ENCODE data around the gene BAIAP2L1. TPM values are rescaled to one million over a fixed set of nuclear protein-coding genes. Genes with fewer than 3 reads are reported as not detected.
"Not testable (repeated sequence)": the region's sequence is repeated elsewhere in the genome, so short reads cannot be mapped to it uniquely, and the experiment has no call there.

The BAIAP2L1 gene
- polyA plus RNA-seq, 4 donors: 2.3 to 15.6 (median 14.0) TPM

DNA sequence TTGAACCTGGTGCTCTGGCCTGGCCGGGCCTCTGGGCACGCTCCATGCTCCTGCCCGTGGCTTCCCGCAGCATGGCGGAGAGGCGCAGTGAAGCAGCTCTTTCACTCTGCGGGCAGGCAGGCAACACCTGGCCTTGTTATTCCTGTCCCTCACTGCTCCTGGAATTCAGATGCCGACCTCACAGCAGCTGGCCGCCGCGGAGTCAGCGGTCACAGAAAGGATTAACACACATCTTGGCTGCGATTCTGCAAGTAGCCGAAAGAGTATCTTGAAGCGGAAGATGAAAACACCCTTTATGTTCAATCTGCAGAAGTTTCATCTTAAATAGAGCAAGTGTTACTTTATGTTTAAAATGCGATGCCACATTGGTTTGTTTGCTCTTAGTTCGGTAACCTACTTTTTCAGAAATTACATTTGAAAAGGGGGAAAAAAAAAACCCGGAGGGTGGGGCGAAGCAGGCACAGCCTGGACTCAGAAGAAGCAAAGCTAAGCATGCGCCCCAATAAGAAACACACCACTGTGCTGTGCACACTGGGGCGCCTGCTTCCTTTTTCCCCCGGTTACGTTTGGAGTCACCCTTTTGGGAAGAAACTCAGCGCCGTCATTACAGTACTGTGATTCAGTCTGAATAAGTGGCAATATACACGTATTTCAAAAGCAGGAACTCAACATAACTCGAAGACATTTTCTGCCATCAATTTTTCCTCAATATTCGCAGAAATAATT is 77.1 kb downstream of the BAIAP2L1 start:
- DNase-seq (ENCODE audit: low read depth in 4 of 4, low spot score in 3 of 4): peak in 1 of 4 donors; percentile 14

DNA sequence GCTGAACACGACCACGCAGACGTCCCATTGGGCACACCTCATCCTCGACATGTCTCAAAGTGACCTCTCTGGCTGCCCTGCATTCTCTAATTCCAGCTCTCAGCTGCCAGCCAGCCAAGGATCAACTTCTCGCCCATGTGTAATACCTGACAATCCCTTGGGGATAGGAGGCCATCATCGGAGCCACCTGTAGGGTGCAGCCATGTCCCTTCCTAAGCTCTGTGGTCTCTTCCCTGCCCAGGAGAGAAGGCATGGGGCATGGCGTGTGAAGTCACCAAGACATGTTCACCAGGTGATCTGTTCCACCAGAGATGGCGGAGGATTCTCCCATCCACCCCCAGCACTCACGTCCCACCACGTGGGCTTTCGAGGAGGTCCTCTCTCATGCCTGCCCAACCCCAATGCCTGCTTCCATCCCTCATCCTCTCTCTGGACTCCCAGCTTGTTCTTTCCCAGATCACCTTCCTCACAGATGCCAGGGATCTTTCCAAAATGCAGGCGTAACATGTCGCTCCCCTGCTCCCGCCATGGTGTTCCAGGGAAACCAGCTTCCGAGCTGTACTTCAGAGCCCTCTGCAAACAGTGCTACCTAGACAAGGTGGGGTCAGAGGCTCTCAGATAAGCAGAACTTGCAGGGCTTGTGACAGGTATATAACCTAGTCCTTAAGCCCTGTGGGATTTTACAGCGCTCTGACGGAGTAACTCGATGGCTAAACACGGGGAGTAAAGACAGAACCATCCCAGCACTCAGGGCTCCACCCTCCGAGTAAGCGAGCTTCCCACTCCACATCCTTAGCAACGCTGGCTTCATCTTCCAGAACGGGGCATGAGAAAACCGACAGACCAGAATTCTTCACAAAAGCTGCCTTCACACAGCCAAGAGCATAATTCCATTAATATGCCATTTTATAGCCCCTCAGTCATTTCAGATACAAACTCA is 78.3 kb downstream of the BAIAP2L1 start:
- no peak for DNase-seq (ENCODE audit: low read depth in 4 of 4, low spot score in 3 of 4)

DNA sequence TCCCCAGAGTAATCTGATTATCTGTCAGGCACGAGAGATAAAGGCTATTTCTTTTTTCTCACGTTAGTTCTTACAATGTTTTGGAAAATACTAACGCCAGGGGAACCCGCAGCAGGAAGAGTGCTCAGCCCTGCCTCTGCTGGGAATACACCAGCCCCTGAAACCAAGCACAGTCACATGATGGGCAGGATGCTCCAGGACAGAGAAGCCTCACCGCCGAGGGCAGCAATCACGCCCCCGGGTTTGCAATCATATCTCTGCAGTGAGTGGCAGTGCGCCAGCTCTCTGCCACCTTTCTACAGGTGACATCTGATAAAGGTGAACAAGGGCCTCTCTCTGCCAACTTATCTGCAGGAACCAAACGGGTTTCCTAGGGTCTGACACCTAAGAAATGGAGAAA is 79.6 kb downstream of the BAIAP2L1 start:
- no peak for DNase-seq (ENCODE audit: low read depth in 4 of 4, low spot score in 3 of 4)

DNA sequence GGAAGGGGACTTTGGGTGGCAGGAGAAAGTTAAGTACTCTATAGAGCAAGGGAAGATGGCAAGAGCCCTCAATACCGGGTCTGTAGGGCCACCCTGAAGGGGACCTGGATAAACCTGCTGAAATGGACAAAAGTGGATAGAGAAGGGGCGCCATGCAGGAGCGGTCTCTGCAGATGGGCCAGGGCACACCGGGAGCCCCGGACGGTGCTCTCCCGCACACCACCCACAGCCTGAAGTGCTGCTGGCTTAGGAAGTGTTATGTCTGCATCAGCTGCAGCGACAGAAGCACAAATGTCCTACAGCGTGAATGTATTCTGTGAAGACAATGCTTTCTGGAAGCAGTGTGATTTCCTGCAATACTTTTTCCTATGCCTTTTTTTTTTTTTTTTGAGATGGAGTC is 81.7 kb downstream of the BAIAP2L1 start:
- no peak for DNase-seq (ENCODE audit: low read depth in 4 of 4, low spot score in 3 of 4)

DNA sequence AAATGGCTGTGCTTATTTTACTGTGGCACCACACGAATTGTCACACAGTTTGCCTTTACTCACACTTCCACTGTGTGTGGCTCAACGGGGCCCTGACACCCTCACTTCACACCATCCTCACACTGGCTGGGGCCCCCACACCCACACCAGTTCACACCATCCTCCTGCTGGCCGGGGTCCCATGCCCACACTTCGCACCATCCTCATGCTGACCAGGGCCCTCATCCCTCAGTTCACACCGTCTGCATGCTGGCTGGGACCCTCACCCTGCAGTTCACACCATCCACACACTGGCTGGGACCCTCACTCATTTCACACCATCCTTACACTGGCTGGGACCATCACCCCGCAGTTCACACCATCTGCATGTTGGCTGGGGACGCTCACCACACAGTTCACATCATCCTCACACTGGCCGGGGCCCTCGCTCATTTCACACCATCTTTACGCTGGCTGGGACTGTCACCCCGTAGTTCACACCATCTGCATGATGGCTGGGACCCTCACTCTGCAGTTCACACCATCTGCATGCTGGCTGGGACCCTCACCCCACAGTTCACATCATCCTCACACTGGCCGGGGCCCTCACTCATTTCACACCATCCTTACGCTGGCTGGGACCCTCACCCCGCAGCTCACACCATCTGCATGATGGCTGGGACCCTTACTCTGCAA is 83.4 kb downstream of the BAIAP2L1 start:
- no peak for DNase-seq (ENCODE audit: low read depth in 4 of 4, low spot score in 3 of 4)

DNA sequence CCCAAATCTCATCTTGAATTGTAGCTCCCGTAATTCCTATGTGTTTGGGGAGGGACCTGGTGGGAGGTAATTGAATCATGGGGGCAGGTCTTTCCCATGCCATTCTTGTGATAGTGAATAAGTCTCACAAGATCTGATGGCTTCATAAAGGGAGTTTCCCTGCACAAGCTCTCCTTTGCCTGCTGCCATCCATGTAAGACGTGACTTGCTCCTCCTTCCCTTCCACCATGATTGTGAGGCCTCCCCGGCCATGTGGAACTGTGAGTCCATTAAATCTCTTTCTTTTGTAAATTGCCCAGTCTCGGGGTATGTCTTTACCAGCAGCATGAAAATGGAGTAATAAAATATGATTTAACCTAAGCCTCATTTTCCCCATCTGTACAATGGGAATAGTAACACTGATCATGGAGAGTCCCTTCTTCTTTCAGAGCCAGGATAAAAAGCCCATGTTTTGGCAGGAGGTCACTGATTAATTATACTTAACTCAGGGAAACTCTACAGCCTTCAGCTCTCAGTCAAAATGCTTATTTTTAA is 84.8 kb downstream of the BAIAP2L1 start:
- not testable (repeated sequence) for DNase-seq (ENCODE audit: low read depth in 4 of 4, low spot score in 3 of 4)

DNA sequence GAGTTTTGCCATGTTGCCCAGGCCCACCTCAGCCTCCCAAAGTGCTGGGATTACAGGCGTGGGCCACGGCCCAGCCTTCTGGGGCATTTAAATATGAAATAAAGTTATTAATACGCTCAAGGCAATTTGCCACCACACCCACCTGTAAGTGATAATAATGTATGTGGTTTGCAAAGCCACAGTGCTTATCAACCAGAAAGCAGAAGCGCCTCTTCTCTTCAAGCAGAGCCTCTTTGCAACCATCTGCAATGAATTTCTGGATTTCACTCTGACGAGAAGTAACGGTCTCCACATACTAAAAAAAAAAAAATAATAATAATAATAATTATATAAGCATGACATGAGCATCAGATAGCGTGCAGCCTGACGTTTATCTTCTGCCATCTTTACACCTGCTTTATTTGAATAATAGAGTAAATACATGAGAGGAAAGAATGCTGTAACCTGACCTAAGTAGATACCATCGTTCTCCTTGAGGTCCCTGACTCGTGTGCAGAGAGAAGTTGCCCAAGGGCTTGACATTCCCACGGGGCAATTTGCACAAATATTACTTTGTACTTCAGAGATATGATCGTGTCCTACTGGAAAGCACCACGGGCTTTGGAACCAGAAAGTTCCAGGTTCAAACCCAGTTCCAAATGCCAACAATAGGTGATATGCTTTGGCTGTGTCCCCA is 85.4 kb downstream of the BAIAP2L1 start:
- no peak for DNase-seq (ENCODE audit: low read depth in 4 of 4, low spot score in 3 of 4)

DNA sequence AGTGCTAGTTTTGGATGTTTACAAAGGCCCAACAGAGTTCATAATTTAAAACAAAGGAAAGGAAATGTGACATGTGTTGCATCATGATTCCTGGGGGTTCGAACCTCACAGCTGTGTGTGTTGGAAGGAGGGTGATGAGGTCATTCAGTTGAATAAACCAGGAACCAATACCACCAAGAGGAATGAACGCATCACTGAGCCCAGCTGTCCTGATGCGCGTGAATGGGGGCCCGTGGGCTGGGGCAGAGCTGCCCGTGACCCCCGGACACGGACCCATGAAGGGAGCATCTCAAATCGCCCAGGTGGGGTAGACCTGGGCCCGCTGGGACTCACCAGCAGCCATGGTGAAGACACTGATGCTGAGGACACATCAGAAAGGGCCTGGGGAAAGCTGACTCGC is 86.4 kb downstream of the BAIAP2L1 start:
- DNase-seq (ENCODE audit: low read depth in 4 of 4, low spot score in 3 of 4): no peak

DNA sequence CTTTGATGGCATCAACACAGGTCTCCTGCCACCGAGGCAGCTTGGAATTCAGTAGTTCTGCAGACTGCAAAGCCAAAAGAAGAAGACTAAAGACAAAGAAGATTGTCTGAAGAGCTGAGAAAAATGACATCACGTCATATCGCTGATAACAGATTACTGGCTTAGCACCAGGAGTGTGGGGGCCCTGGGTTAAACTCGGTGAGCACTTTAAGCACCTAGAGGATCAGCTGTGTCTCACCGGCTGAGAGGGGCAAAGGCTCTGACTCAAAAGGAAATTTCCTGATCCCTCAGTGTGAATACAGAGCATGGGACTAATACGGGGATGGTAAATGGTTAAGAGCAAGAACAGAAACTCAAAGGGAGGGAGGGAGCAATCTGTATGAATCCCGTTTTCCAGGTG is 88.7 kb downstream of the BAIAP2L1 start:
- DNase-seq (ENCODE audit: low read depth in 4 of 4, low spot score in 3 of 4): no peak

DNA sequence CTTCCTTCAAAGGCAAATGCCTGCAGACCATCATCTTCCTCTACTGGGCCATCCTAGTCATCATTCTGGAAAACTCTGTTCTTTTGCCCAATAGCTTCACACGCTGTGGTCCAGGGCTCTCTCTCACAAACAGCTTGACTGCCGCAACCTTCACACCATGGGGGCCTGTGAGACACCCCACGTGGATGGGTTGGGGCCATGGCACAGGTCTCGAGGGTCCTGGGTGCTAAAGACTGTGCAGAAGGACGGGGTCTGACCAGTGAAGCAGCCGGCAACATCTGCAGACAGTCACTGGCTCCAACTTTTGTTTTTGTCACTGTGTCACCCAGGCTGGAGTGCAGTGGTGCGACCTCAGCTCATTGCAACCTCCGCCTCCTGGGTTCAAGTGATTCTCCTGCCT is 91.3 kb downstream of the BAIAP2L1 start:
- no peak for DNase-seq (ENCODE audit: low read depth in 4 of 4, low spot score in 3 of 4)

DNA sequence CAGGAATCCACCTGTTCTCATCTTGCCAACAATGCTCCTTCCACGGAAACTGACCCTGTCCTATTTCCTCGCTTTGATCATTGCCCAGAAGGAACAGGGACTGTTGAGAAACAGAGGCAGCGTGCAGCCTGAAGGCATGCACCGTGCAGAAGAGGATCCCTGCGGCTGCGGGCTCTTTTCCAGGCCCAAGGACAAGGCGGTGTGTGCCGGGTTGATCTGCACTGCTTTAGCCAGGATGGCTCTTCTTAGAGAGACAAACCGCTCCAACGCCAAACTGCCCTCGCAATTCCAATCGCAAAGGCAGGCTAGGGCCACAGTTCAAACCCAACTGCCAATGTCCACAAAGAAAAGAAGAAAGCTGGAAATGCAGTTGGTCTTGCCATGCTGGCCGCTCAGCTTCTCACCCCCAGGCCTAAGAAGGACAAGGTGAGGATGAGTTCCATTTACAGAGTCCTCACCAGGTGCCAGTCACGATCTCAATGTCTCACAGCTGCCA is 92.9 kb downstream of the BAIAP2L1 start:
- DNase-seq (ENCODE audit: low read depth in 4 of 4, low spot score in 3 of 4): no peak

DNA sequence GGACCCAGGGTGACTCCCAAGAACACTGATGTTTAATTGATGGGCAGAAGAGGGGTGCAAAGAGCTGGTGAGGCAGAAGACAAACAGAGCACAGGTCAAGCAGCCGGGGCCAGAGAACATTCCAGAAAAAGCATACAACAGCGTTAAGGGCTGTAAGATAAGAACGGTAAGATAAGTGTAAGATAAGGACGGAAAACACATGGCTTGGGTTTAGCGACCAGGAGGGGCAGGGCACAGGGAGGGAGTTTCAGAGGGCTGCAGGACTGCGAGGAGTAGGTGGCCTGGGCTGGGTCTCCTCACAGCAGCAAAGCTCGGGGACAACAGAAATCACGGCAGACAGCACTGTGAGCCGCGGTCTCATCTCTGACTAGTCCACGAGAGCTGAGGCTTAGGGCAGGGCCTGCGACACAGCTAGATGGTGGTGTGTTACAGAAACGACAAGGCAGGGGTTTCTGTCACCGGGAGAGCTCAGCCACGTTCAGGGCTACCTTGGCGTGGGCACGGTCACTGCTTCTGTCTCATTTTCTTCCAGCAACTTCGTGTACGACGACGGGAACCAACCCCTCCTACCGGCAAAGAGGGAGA is 94.8 kb downstream of the BAIAP2L1 start:
- DNase-seq (ENCODE audit: low read depth in 4 of 4, low spot score in 3 of 4): no peak

DNA sequence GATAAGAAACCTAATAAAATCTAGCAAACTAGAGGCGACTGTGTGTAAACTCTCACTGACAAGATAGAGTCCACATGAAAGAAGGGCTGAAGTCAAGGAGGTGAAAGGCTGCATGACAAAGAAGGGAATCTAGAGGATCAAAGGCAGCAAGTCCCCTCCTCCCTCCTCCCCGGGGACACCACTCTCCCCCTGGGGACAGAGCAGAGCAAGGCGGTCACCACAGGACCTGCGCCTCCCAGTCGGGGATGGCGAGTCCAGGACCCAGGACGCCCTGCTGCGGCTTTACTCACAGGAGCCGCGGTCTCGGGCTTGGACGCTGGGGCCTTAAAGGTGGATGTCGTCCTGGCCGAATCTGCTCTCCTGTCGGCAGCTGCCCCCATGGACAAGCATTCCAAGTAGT is 97.0 kb downstream of the BAIAP2L1 start:
- no peak for DNase-seq (ENCODE audit: low read depth in 4 of 4, low spot score in 3 of 4)

DNA sequence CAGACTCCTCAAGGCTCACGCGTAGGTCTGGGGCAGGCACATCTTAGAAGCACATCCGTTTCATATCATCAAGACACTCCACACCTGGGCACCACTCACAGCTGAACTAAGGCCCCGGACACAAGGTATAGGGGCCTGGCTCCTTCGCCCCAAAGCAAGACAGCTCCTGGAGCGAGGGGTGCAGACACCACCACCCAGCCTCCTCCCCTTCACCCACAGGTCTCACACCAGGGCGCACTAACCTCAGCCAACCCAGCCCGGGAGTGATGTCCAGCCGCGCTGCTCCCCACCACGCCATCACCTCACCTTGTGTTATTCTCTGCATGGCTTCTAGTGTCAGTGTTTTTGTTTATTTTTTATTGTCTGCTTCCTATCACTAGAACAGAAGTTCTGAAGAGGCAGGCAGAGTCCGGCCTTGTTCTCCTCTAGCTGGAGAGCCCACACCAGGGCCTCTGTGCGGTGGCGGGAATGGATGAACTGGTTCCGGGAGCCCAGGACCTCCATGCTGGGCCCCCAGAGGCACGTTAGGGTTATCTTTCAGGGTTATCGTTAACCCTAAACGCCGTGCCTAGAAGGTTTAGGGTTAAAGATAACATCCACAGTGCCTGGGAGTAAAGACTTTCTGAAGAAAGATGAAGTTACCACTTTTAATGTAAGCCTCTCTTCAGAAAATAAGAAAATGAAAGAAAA is 97.6 kb downstream of the BAIAP2L1 start:
- no peak for DNase-seq (ENCODE audit: low read depth in 4 of 4, low spot score in 3 of 4)

DNA sequence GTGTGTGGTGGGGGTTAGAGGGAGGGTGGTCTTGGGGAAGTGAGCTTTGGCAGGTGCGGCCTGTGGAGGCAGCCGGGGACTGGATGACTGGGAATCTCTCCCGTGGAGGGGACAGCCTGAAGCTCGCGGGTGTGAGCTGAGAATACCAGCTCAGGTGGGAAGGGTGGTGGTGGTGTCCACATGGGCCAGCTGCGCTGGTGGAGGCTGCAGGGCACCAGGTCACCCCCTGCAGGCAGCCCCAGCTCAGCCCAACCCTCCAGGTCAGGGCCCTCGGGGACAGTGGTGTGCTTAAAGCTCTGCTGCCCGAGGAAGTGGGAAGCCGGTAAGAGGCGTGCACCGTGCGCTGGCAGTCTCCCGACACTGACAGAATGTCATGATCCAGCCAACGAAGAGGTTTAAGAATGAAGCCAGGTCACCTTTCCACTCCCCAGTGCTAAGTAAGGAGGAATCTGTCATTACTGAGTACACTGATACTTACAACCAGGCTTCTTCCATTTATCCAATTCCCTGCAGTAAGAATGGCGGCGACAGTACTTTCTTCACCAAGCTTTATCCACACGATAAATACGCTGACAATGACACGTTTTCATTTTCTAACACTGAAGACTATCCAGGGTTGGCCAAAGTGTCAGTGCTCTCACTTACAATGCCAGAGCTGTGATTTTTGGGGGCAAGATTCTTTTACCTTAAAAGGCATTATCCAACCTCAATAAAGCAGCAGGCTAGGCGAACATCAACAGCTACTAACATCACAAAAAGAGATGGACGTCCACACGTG is 99.0 kb downstream of the BAIAP2L1 start:
- DNase-seq (ENCODE audit: low read depth in 4 of 4, low spot score in 3 of 4): no peak

DNA sequence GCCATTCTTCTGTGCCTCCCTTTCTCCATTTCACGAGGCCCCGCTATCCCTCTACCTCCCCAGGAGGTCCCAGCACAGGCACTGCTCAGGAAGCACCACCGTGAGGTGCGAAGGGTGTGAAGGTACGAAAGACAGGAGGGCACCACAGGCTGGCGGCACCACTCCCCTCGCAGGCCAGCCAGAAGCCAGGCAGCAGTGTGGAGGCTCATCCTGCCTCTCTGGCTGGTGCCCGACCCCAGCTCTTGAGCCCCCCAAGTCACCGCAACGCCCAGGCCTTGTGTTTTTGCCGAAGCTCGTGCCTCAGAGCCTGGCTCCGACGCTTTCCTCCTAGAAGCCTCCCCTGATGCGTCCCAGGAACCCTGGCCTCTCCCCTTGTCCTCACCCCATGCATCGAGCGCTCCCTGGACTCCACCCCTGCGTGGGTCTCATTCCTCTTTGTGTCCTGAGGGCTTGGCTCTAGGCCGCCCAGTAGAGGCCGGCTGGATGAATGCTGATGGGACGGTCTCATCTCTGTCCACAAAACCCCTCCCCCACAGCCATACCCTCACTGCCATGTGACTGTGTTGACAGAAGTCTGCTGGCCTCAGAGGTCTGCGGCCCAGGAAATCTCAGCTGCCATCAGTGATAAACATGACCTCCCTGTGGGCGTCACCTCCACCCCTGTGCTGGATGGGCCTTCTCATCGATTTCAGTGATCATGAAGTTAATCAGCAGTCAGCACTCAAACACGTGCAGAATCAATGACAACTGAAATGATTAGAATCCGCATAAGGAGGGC is 100.1 kb downstream of the BAIAP2L1 start:
- DNase-seq (ENCODE audit: low read depth in 4 of 4, low spot score in 3 of 4): no peak

DNA sequence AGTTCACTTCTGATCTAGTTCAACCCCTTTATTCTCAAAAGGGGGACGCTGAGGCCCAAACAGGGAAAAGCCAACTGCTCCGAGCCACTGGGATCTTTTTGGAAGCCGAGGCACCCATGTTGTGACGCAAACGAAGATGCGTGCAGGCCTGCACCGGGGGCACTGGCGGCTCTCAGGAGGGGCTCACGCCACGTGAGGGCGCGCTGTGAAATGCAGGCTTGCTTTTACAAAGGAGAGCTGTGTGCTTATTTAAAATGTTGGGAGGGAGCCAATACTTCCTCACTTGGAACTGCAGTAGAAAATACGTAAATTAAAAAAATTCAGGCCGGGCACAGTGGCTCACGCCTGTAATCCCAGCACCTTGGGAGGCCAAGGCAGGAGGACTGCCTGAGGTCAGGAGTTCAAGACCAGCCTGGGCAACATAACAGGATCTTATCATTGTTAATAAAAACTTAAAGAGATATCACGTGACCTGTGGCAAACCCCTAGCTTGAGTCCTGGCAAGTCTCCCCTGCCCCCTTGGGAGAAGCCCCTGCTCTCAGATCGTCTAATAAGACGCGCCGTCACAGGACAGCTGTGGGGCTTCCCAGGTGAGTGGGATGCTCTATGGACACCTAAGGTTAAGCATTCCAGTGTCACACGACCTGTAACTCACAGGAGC is 103.1 kb downstream of the BAIAP2L1 start:
- no peak for DNase-seq (ENCODE audit: low read depth in 4 of 4, low spot score in 3 of 4)
